GM12878 (cell line): ENCODE data around the gene ARID5B. TPM values are rescaled to one million over a fixed set of nuclear protein-coding genes. Genes with fewer than 3 reads are reported as not detected.
A peak's percentile ranks its signal among the peaks of the same experiment; 100 is the strongest.

Source experiments
- ATAC-seq: fragments of 200-7000 bp; cut with Tn5 transposase; 3 replicates; pipeline ENCODE4 v1.9.1; 2020; ENCODE audit warnings: mild to moderate bottlenecking, moderate library complexity
- BruUV-seq: library from RNA; stranded (reverse); fragments of 400-500 nt; replicated peaks from 2 replicates; lab custom pipeline; 2021; lab: Mats Ljungman, UMichigan
- CTCF ChIA-PET: fragments of 300-600 bp; sonication (Branson Sonifier 250); formaldehyde crosslinking; extraction: SDS; loops from one replicate; lab custom pipeline; 2021; ENCODE audit warnings: inconsistent platforms; lab: Yijun Ruan, JAX
- POLR2A ChIA-PET: fragments of 350-600 bp; formaldehyde crosslinking; extraction: SDS; loops from one replicate; lab custom pipeline; 2021; ENCODE audit warnings: inconsistent platforms; lab: Charles Lee
- RAD21 ChIA-PET: fragments of 300-600 bp; sonication (Branson Sonifier 250); formaldehyde crosslinking; loops from one replicate; lab custom pipeline; 2023; ENCODE audit warnings: antibody characterized with exemption; ENCODE audit not compliant: unreplicated experiment; lab: Charles Lee
- SMC1A ChIA-PET: fragments of 300-600 bp; sonication (Branson Sonifier 250); formaldehyde crosslinking; loops from one replicate; lab custom pipeline; 2023; ENCODE audit not compliant: unreplicated experiment, uncharacterized antibody; lab: Charles Lee
- DNase-seq: peaks from one replicate; pipeline ENCODE4 v3.0.0-alpha.2; 2011; ENCODE audit warnings: low read depth, low spot score
- FAIRE-seq: peaks from 3 replicates; lab custom pipeline; 2011; peaks lifted over from hg19 to GRCh38; lab: Jason Lieb, UNC
- H2AFZ ChIP-seq: 2 replicates; pipeline ENCODE4 v1.6.0; 2011; ENCODE audit warnings: low read depth, low read length, control low read depth; ENCODE audit not compliant: control insufficient read depth
- H3K27ac ChIP-seq: 2 replicates; pipeline ENCODE4 v1.5.1; 2011; ENCODE audit warnings: control low read depth; ENCODE audit not compliant: control insufficient read depth, insufficient read depth
- H3K27me3 ChIP-seq, 2 experiments: replicated peaks in 1 of 2; 2 replicates each; pipeline versions ENCODE4 v1.6.0 to v1.6.1; 2011; ENCODE audit warnings: low read length in 1 of 2; ENCODE audit not compliant: control insufficient read depth in 2 of 2, insufficient read depth in 2 of 2
- H3K36me3 ChIP-seq, 2 experiments: 2 replicates each; pipeline ENCODE4 v1.5.1; 2011; ENCODE audit warnings: low read length in 1 of 2; ENCODE audit not compliant: control insufficient read depth in 2 of 2, insufficient read depth in 2 of 2
- H3K4me1 ChIP-seq: 2 replicates; pipeline ENCODE4 v1.6.1; 2011; ENCODE audit warnings: mild to moderate bottlenecking, low read length, moderate library complexity, mixed read lengths; ENCODE audit not compliant: control insufficient read depth, insufficient read depth
- H3K4me2 ChIP-seq: 2 replicates; pipeline ENCODE4 v1.6.0; 2011; ENCODE audit warnings: control low read depth; ENCODE audit not compliant: control insufficient read depth, insufficient read depth
- H3K4me3 ChIP-seq: fragments of 200-600 bp; sonication (generic); 2 replicates; pipeline ENCODE4 v1.5.1; 2016
- H3K79me2 ChIP-seq: 2 replicates; pipeline ENCODE4 v1.6.0; 2011; ENCODE audit warnings: low read length; ENCODE audit not compliant: control insufficient read depth, insufficient read depth
- H3K9ac ChIP-seq: 2 replicates; pipeline ENCODE4 v1.8.0; 2011; ENCODE audit warnings: low read length, control low read depth, mixed read lengths; ENCODE audit not compliant: control insufficient read depth, insufficient read depth
- H3K9me3 ChIP-seq: replicated peaks from 3 replicates; pipeline ENCODE4 v1.5.1; 2011; ENCODE audit warnings: mild to moderate bottlenecking, low read length; ENCODE audit not compliant: control insufficient read depth, insufficient read depth
- H4K20me1 ChIP-seq: 2 replicates; pipeline ENCODE4 v1.6.0; 2011; ENCODE audit not compliant: control insufficient read depth, insufficient read depth
- CHD1 ChIP-seq: IDR thresholded peaks from 2 replicates; pipeline ENCODE4 v1.6.1; 2012; ENCODE audit warnings: low read depth, low read length, improper control_type of control experiment
- IRF4 ChIP-seq: IDR thresholded peaks from 2 replicates; pipeline ENCODE4 v1.6.1; 2011; ENCODE audit warnings: low read depth, low read length
- NFIC ChIP-seq: IDR thresholded peaks from 2 replicates; pipeline ENCODE4 v1.6.1; 2012; ENCODE audit warnings: low read depth, mild to moderate bottlenecking, inconsistent platforms, low read length, moderate library complexity
- PAX8 ChIP-seq: fragments of 450-650 bp; IDR thresholded peaks from 2 replicates; pipeline ENCODE4 v1.6.1; 2017; ENCODE audit warnings: mild to moderate bottlenecking, moderate library complexity
- SMAD1 ChIP-seq: fragments of 450-650 bp; IDR thresholded peaks from 2 replicates; pipeline ENCODE4 v1.6.1; 2018; ENCODE audit warnings: mild to moderate bottlenecking, low read depth; ENCODE audit not compliant: partially characterized antibody
- TBL1XR1 ChIP-seq: IDR thresholded peaks from 2 replicates; pipeline ENCODE4 v1.6.1; 2012; ENCODE audit warnings: low read depth, low read length, improper control_type of control experiment
- ZSCAN29 ChIP-seq: fragments of 450-650 bp; IDR thresholded peaks from 2 replicates; pipeline ENCODE4 v1.6.1; 2017; ENCODE audit warnings: mild to moderate bottlenecking, moderate library complexity
- WGBS: methylation state at CpG from one replicate; pipeline ENCODE4 v1.1.6; 2016; ENCODE audit warnings: low lambda C conversion rate; ENCODE audit not compliant: insufficient replicate concordance, insufficient coverage; ENCODE audit errors: missing lambda C conversion rate; 5-methylcytosine and 5-hydroxymethylcytosine counted together
- in situ Hi-C: fragments of 300-500 bp; cut with MboI; formaldehyde crosslinking; loops from 9 replicates; pipeline ENCODE4 v1.14.3; 2018; ENCODE audit warnings: mixed read lengths
- intact Hi-C: fragments of 100-400 bp; cut with micrococcal nuclease; formaldehyde crosslinking; loops from one replicate; pipeline ENCODE4 v1.14.2; 2022; ENCODE audit not compliant: unreplicated experiment
- polyA plus RNA-seq, 11 experiments: library from polyadenylated mRNA; depleted of rRNA in 4 of 11; unstranded in 6 of 11; stranded (reverse) in 5 of 11; fragments of >200 nt; fragmentation: Nextera tagmentation in 4 of 11; fragmentation: Illumina TruSeq in 1 of 11; extraction: Ambion mirVana in 4 of 11; extraction: Trizol in 1 of 11; gene quantifications; 1 replicate in 1 of 11; 2 replicates in 10 of 11; pipeline versions ENCODE4 v1.2.1 to v1.2.3, GENCODE V29; 2011 to 2016; ENCODE audit warnings: inconsistent platforms in 2 of 11, missing spikeins in 2 of 11, low read depth in 1 of 11
- total RNA-seq, 4 experiments: library from RNA; depleted of rRNA in 3 of 4; stranded (reverse); fragments of >200 nt in 3 of 4; fragmentation: Illumina TruSeq in 1 of 4; extraction: Trizol in 1 of 4; gene quantifications; 2 replicates each; pipeline versions ENCODE4 v1.2.1 to v1.2.3, GENCODE V29; 2013 to 2021
- TF ChIP-seq, protein P1 (sequence below): fragments of 450-650 bp; formaldehyde crosslinking; IDR thresholded peaks from 2 replicates; pipeline ENCODE4 v1.4.0; 2022; ENCODE audit warnings: mild to moderate bottlenecking, moderate library complexity
- TF ChIP-seq, protein P2 (sequence below): fragments of 450-650 bp; IDR thresholded peaks from 2 replicates; pipeline ENCODE4 v1.6.1; 2017; ENCODE audit warnings: mild to moderate bottlenecking, low read depth, inconsistent platforms; ENCODE audit not compliant: poor library complexity, severe bottlenecking

The ARID5B gene
- total and polyA plus RNA-seq, 10 of the 15 experiments (the other 5 are each of a cell fraction or from before 2014, with no cell fraction given): 2.7 to 8.5 (median 6.1) TPM

GRCh38 chr10:62080905-62081304, 179.4 kb downstream of the ARID5B start (continued):
- TF ChIP-seq, protein P1, sequence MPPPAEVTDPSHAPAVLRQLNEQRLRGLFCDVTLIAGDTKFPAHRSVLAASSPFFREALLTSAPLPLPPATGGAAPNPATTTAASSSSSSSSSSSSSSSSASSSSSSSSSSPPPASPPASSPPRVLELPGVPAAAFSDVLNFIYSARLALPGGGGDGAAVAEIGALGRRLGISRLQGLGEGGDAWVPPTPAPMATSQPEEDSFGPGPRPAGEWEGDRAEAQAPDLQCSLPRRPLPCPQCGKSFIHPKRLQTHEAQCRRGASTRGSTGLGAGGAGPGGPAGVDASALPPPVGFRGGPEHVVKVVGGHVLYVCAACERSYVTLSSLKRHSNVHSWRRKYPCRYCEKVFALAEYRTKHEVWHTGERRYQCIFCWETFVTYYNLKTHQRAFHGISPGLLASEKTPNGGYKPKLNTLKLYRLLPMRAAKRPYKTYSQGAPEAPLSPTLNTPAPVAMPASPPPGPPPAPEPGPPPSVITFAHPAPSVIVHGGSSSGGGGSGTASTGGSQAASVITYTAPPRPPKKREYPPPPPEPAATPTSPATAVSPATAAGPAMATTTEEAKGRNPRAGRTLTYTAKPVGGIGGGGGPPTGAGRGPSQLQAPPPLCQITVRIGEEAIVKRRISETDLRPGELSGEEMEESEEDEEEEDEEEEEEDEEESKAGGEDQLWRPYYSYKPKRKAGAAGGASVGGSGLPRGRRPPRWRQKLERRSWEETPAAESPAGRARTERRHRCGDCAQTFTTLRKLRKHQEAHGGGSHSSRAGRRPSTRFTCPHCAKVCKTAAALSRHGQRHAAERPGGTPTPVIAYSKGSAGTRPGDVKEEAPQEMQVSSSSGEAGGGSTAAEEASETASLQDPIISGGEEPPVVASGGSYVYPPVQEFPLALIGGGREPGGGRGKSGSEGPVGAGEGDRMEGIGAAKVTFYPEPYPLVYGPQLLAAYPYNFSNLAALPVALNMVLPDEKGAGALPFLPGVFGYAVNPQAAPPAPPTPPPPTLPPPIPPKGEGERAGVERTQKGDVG: no peak
- TF ChIP-seq PAX8 (no peak), TBL1XR1 (no peak), NFIC (no peak), ZSCAN29 (no peak), CHD1 (no peak)

DNA sequence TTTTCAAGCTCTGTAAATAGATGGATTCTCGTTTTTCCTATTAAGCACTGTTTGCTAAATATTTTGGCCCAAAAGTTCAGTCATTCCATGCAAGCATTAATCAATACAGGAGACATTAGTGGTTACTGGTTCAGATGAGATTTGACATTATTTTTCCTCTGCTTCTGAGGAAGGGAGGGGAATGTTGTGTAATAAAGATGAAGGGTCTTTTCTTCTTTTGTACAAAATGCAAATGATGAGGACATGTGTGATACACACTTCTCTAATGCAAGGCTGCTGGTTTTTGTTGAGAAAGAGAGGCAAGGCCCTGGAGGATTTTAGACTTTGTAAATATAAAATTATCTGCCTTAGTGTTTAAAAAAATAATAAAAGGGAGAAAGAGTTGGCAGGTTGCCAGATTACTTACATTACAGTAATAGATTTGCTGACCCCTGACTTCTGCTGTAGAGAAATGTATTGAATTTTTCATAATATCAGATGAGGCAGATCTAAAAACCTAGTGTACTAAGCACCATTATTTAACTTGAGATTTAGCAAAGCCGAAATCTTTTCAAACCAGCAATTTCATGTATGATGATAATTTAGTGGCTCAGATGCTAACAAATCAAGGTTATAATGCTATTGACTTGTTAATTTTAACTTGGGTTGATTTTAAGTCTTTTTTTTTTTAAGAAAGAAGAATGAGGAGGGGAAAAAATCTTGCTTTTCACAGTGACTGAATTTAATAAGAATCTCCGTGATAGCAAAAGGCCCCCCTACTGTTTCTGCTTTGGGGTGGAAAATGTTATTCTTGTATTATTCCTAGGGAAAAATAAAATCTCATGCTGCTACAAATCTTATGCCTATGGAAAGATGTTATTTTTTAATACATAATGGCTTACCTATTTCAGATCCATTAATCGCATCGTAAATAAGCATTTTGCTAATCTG, 180.1 kb downstream of the ARID5B start:
- SMC1A ChIA-PET: interaction anchor here (0.6 to 1.6 kb wide), 3 partner anchors 43 to 162 kb away, joined by 3 to 4 read pairs (median 3); no protein-coding TSS in a partner anchor
- H3K9me3 ChIP-seq: no peaks in the 10 kb centered on the region
- peaks cover 13% of the 10 kb centered on the region for H3K79me2 ChIP-seq
- RAD21 ChIA-PET: no interaction called here
- H3K4me3 ChIP-seq: 0 out of 2 replicates have a peak overlapping the region, but pooled peaks have one; percentile 29
- TF ChIP-seq IRF4: no peak
- TF ChIP-seq SMAD1: peak; percentile 71
- TF ChIP-seq, protein P2, sequence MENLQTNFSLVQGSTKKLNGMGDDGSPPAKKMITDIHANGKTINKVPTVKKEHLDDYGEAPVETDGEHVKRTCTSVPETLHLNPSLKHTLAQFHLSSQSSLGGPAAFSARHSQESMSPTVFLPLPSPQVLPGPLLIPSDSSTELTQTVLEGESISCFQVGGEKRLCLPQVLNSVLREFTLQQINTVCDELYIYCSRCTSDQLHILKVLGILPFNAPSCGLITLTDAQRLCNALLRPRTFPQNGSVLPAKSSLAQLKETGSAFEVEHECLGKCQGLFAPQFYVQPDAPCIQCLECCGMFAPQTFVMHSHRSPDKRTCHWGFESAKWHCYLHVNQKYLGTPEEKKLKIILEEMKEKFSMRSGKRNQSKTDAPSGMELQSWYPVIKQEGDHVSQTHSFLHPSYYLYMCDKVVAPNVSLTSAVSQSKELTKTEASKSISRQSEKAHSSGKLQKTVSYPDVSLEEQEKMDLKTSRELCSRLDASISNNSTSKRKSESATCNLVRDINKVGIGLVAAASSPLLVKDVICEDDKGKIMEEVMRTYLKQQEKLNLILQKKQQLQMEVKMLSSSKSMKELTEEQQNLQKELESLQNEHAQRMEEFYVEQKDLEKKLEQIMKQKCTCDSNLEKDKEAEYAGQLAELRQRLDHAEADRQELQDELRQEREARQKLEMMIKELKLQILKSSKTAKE: peak; percentile 64
- TF ChIP-seq, all 136 proteins: peak for 2
- intact Hi-C loops (loop anchor here (2.0 kb wide), 2 partner anchors 31 to 163 kb away; no protein-coding TSS in a partner anchor), in situ Hi-C loops (no loop called here)
- Histone ChIP-seq H3K27ac (peak overlapping the region; percentile 74), H3K27me3 (no peaks in the 10 kb centered on the region), H3K4me2 (peak overlapping the region; percentile 83), H2AFZ (no peak overlapping the region), H3K36me3 (peaks cover 1 to 11% of the 10 kb centered on the region in 2 experiments; a peak in 3 of 4 replicates), H4K20me1 (no peaks in the 10 kb centered on the region), H3K9ac (peak overlapping the region; percentile 0; the same call in 1 of the 2 replicates), H3K4me1 (peaks cover 55% of the 10 kb centered on the region)
- no TSS peak for BruUV-seq
- 70% methylated on average over 5 of the region's 5 CpGs for WGBS
- DNase-seq (no peak), FAIRE-seq (no peak), ATAC-seq (no peak)
- CTCF ChIA-PET: interaction anchor here (1.2 kb wide), 1 partner anchor 163 kb away, joined by 4 read pairs; no protein-coding TSS in a partner anchor
- POLR2A ChIA-PET: no interaction called here
